Stomach (tissue), 4 donors: ENCODE measurements around the gene LSAMP.

ENCODE experiments used
- CTCF ChIP-seq, 7 experiments: fragments of 450-650 bp in 4 of 7; fragments of 200-600 bp in 3 of 7; sonication (generic) in 3 of 7; IDR thresholded peaks; one replicate each; pipeline ENCODE4 v1.5.1; 2016 to 2019; ENCODE audit warnings: antibody characterized with exemption in 7 of 7, control low read depth in 2 of 7, mild to moderate bottlenecking in 1 of 7
- POLR2A ChIP-seq, 4 donors: fragments of 450-650 bp; IDR thresholded peaks; one replicate each; pipeline ENCODE4 v1.6.1; 2016; ENCODE audit warnings: antibody characterized with exemption in 4 of 4, control low read depth in 2 of 4, mild to moderate bottlenecking in 1 of 4, moderate library complexity in 1 of 4

DNA sequence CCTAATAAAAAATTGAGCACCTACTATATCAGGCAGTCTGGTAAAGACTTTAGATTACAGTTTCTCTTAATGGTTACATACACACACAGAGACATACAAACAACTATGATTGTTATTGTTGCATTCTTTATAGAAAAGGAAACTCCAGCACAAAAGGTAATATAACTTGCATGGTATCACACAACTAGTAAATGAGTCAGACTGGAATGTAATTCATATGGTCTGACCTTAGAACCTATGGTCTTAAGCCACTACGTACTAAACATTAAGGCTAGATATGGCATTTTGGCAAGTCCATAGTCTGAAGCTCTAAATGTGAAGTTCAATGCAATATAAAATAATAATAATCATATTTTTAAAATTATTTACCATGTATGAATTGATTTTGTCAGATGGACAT lies 380.6 kb downstream of the LSAMP start:
- no peak for TF ChIP-seq CTCF (IDR thresholded peaks at IDR 0.05)
- TF ChIP-seq POLR2A (IDR thresholded peaks at IDR 0.05), result no peak
